ENCODE data around the gene STAG1.

The STAG1 gene

DNA sequence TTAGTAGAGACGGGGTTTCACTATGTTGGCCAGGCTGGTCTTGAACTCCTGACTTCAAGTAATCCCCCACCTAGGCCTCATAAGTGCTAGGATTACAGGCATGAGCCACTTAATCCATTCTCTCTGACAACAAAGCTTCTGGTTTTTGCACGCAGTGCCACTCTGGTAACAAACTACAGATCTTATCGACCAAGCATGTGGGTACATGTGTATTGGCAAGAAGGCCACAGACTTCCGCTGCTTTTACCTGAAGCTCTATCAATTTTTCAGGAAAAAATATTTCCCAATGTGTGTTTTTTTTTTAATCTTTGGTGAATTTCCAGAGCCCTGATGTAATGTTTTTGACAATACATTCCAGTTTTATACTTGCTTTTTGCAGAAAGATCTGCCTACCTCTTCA lies 319.5 kb downstream of the STAG1 start:
- H3K27ac Mint-ChIP-seq: no peak overlapping the region
- H3K4me1 Mint-ChIP-seq: peaks cover 5% of the 10 kb centered on the region
- H3K27me3 Mint-ChIP-seq (ENCODE audit: low read depth, poor library complexity): no peaks in the 10 kb centered on the region
- no peaks in the 10 kb centered on the region for H3K9me3 Mint-ChIP-seq
- no peak overlapping the region for H3K4me3 Mint-ChIP-seq
- no peak for DNase-seq
- peaks cover 44% of the 10 kb centered on the region for H3K36me3 Mint-ChIP-seq (ENCODE audit: low read depth)
- TF ChIP-seq, protein P1, sequence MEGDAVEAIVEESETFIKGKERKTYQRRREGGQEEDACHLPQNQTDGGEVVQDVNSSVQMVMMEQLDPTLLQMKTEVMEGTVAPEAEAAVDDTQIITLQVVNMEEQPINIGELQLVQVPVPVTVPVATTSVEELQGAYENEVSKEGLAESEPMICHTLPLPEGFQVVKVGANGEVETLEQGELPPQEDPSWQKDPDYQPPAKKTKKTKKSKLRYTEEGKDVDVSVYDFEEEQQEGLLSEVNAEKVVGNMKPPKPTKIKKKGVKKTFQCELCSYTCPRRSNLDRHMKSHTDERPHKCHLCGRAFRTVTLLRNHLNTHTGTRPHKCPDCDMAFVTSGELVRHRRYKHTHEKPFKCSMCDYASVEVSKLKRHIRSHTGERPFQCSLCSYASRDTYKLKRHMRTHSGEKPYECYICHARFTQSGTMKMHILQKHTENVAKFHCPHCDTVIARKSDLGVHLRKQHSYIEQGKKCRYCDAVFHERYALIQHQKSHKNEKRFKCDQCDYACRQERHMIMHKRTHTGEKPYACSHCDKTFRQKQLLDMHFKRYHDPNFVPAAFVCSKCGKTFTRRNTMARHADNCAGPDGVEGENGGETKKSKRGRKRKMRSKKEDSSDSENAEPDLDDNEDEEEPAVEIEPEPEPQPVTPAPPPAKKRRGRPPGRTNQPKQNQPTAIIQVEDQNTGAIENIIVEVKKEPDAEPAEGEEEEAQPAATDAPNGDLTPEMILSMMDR (IDR thresholded peaks at IDR 0.05): no peak

DNA sequence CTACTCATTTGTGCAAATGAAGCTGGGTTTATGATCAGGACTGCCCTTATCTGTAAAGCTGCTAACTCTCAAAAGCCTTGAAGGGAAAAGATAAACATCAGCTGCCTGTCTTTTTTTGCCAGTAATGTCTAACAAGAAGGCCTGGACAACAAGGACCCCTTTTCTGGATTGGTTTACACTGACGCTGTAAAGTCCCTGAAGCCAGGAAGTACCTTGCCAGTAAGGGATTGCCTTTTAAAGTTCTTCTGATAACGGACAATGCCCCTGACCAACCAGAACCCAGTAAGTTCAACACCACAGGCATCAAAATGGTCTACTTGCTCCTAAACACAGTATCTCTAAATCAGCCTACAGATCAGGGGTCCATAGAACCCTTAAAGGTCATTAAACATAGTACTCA lies 324.0 kb downstream of the STAG1 start:
- Mint-ChIP-seq H3K4me3 (no peak overlapping the region), H3K27me3 (ENCODE audit: low read depth, poor library complexity) (no peaks in the 10 kb centered on the region), H3K4me1 (peaks cover 5% of the 10 kb centered on the region), H3K36me3 (ENCODE audit: low read depth) (peaks cover 57% of the 10 kb centered on the region), H3K27ac (peak overlapping the region; percentile 88), H3K9me3 (no peaks in the 10 kb centered on the region)
- TF ChIP-seq, protein P1 (IDR thresholded peaks at IDR 0.05): no peak
- DNase-seq: no peak

DNA sequence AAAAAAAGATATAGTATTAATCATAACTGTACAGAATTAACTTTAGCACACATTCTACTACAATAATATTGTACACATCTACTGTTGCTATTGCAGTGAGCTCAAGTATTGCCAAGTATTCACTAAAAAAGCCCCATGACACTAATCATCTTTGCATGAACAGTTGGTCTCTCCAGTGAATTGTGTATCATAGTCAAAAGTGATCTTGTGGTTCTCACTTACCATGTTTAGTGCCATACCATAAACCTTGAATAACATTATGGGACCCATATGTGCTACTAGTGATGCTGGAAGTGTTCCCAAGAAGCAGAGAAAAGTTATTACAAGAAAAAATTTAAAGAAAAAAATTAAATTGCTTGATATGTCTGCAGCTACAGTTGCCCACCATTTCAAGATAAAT lies 324.9 kb downstream of the STAG1 start:
- TF ChIP-seq, protein P1 (IDR thresholded peaks at IDR 0.05): no peak
- H3K27me3 Mint-ChIP-seq (ENCODE audit: low read depth, poor library complexity): no peaks in the 10 kb centered on the region
- peaks cover 5% of the 10 kb centered on the region for H3K4me1 Mint-ChIP-seq
- H3K27ac Mint-ChIP-seq: no peak overlapping the region
- H3K9me3 Mint-ChIP-seq: no peaks in the 10 kb centered on the region
- peaks cover 52% of the 10 kb centered on the region for H3K36me3 Mint-ChIP-seq (ENCODE audit: low read depth)
- H3K4me3 Mint-ChIP-seq: no peak overlapping the region
- no peak for DNase-seq

DNA sequence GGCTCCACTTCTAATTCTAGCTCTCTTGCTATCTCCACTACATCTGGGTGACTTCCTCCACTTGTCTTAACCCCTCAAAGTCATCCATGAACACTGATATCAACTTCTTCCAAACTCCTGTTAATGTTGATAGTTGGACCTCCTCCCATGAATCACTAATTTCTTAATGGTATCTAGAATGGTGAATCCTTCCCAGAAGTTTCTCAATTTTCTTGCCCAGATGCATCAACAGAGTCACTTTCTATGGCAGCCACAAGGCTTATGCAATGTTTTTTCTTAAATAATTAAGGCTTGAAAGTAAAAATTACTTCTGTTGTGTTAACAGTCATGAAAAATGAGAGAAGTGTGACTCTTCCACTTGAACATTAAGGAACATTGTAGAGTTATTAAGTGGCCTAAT lies 337.7 kb downstream of the STAG1 start:
- H3K4me1 Mint-ChIP-seq: no peaks in the 10 kb centered on the region
- no peak for DNase-seq
- no peaks in the 10 kb centered on the region for H3K9me3 Mint-ChIP-seq

DNA sequence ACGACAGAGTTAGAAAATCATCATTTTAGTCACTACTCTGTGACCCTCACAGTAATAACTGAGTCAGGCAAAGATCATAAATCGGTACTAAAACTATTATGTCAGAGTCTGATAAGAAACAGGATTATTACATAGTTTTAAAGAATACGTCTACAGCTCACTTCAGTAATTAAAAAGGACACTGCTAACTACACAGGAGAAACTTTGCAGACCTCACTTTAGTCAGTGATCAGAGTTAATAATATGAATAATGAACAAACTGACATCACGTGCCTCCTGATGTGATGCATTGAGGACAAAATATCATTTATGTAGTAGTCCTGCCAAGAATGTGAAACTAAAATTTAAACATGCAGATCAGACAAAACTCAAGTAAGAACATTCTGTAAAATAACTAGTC lies 339.9 kb downstream of the STAG1 start:
- no peak for DNase-seq
- TF ChIP-seq, protein P1 (IDR thresholded peaks at IDR 0.05): no peak
- H3K4me1 Mint-ChIP-seq: no peaks in the 10 kb centered on the region

More for the DNA sequence above, 337.7 kb downstream of the STAG1 start:
- H3K36me3 Mint-ChIP-seq (ENCODE audit: low read depth): peaks cover 62% of the 10 kb centered on the region
- TF ChIP-seq, protein P1 (IDR thresholded peaks at IDR 0.05): no peak
- peaks cover 3% of the 10 kb centered on the region for H3K27me3 Mint-ChIP-seq (ENCODE audit: low read depth, poor library complexity)
- no peak overlapping the region for H3K4me3 Mint-ChIP-seq
- H3K27ac Mint-ChIP-seq: peak overlapping the region; percentile 22

DNA sequence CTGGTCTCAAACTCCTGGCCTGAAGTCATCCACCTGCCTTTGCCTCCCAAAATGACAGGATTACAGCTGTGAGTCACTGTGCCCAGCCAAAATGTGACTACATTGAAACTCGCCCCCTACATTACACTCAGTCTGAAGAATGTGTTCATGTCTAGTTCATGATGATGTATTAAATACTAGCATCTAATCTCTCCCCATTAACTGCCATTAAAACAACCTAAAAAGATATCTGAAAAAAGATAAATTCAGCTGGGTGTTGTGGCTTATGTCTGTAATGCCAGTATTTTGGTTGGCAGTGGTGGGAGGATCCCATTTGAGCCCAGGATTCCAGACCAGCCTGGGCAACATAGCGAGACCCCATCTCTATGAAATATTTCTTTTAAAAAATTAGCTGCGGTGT lies 342.6 kb downstream of the STAG1 start:
- Mint-ChIP-seq H3K27ac (no peak overlapping the region), H3K4me1 (no peaks in the 10 kb centered on the region), H3K36me3 (ENCODE audit: low read depth) (peaks cover 54% of the 10 kb centered on the region), H3K4me3 (no peak overlapping the region), H3K9me3 (no peaks in the 10 kb centered on the region), H3K27me3 (ENCODE audit: low read depth, poor library complexity) (no peaks in the 10 kb centered on the region)
- no peak for DNase-seq
- TF ChIP-seq, protein P1 (IDR thresholded peaks at IDR 0.05): no peak

More for the DNA sequence above, 339.9 kb downstream of the STAG1 start:
- Mint-ChIP-seq H3K27ac (no peak overlapping the region), H3K36me3 (ENCODE audit: low read depth) (peaks cover 55% of the 10 kb centered on the region), H3K9me3 (no peaks in the 10 kb centered on the region), H3K27me3 (ENCODE audit: low read depth, poor library complexity) (peaks cover 3% of the 10 kb centered on the region), H3K4me3 (no peak overlapping the region)
